HepG2 (cell line): Measurements from ENCODE around the gene ATP11A. TPM values are rescaled to one million over a fixed set of nuclear protein-coding genes. Genes with fewer than 3 reads are reported as not detected.

Experiments
- BCL3 ChIP-seq: sonication (generic); formaldehyde crosslinking; IDR thresholded peaks from 2 replicates; pipeline ENCODE4 v1.5.1; 2020; ENCODE audit warnings: mild to moderate bottlenecking, missing genetic modification reagents, moderate library complexity
- CREB1 ChIP-seq, 2 experiments: fragments of 450-650 bp in 1 of 2; IDR thresholded peaks; 2 replicates each; pipeline ENCODE4 v1.6.1; 2016 to 2017; ENCODE audit warnings: control low read depth in 1 of 2, mild to moderate bottlenecking in 1 of 2, missing compliant biosample characterization in 1 of 2, missing genetic modification characterization in 1 of 2
- FOXJ3 ChIP-seq: sonication (generic); formaldehyde crosslinking; IDR thresholded peaks from 2 replicates; pipeline ENCODE4 v1.4.0; 2020; ENCODE audit warnings: missing genetic modification reagents, mild to moderate bottlenecking, borderline replicate concordance
- GFI1 ChIP-seq: sonication (generic); formaldehyde crosslinking; IDR thresholded peaks from 2 replicates; pipeline ENCODE4 v1.5.0; 2020; ENCODE audit warnings: missing genetic modification reagents, mild to moderate bottlenecking, borderline replicate concordance
- HOXA7 ChIP-seq: sonication (generic); formaldehyde crosslinking; IDR thresholded peaks from 2 replicates; pipeline ENCODE4 v1.8.1; 2022; ENCODE audit warnings: mild to moderate bottlenecking, missing genetic modification reagents, moderate library complexity
- MEIS2 ChIP-seq: sonication (generic); formaldehyde crosslinking; IDR thresholded peaks from 2 replicates; pipeline ENCODE4 v1.9.0; 2021; ENCODE audit warnings: mild to moderate bottlenecking, missing genetic modification reagents
- MLLT10 ChIP-seq: sonication (generic); formaldehyde crosslinking; IDR thresholded peaks from 2 replicates; pipeline ENCODE4 v1.4.0; 2020; ENCODE audit warnings: missing genetic modification reagents
- PAF1 ChIP-seq: IDR thresholded peaks from 2 replicates; pipeline ENCODE4 v1.6.1; 2016; ENCODE audit warnings: missing genetic modification reagents, missing compliant biosample characterization
- PBX3 ChIP-seq: sonication (generic); formaldehyde crosslinking; IDR thresholded peaks from 2 replicates; pipeline ENCODE4 v1.8.1; 2023; ENCODE audit warnings: missing genetic modification reagents, inconsistent platforms, borderline replicate concordance
- SMAD3 ChIP-seq: sonication (generic); formaldehyde crosslinking; IDR thresholded peaks from 2 replicates; pipeline ENCODE4 v1.4.0; 2020; ENCODE audit warnings: missing genetic modification reagents
- TAF1 ChIP-seq: sonication (generic); formaldehyde crosslinking; IDR thresholded peaks from 2 replicates; pipeline ENCODE4 v1.4.0; 2020; ENCODE audit warnings: missing genetic modification reagents
- TBL1XR1 ChIP-seq: fragments of 150-350 bp; IDR thresholded peaks from 2 replicates; pipeline ENCODE4 v1.6.1; 2014; ENCODE audit warnings: borderline replicate concordance, low read length; ENCODE audit not compliant: partially characterized antibody
- TERF1 ChIP-seq: sonication (generic); formaldehyde crosslinking; IDR thresholded peaks from 2 replicates; pipeline ENCODE4 v1.8.0; 2022; ENCODE audit warnings: mild to moderate bottlenecking, missing genetic modification reagents, moderate library complexity
- ZBTB10 ChIP-seq: sonication (generic); formaldehyde crosslinking; IDR thresholded peaks from 2 replicates; pipeline ENCODE4 v1.4.0; 2020; ENCODE audit warnings: missing genetic modification reagents, borderline replicate concordance
- ZNF264 ChIP-seq: sonication (generic); formaldehyde crosslinking; IDR thresholded peaks from 2 replicates; pipeline ENCODE4 v1.4.0; 2020; ENCODE audit warnings: missing genetic modification reagents
- ZNF383 ChIP-seq: sonication (generic); formaldehyde crosslinking; IDR thresholded peaks from 2 replicates; pipeline ENCODE4 v1.4.0; 2020; ENCODE audit warnings: missing genetic modification reagents, mild to moderate bottlenecking, borderline replicate concordance
- ZNF598 ChIP-seq: sonication (generic); formaldehyde crosslinking; IDR thresholded peaks from 2 replicates; pipeline ENCODE4 v1.5.1; 2020; ENCODE audit warnings: mild to moderate bottlenecking, missing genetic modification reagents, borderline replicate concordance
- ZNF629 ChIP-seq: sonication (generic); formaldehyde crosslinking; conservative IDR thresholded peaks from 2 replicates; pipeline ENCODE4 v1.5.0; 2020; ENCODE audit warnings: missing genetic modification reagents
- ZNF691 ChIP-seq: sonication (generic); formaldehyde crosslinking; IDR thresholded peaks from 2 replicates; pipeline ENCODE4 v1.4.0; 2020; ENCODE audit warnings: missing genetic modification reagents, low read depth, mild to moderate bottlenecking, borderline replicate concordance
- ZSCAN5A ChIP-seq: sonication (generic); formaldehyde crosslinking; IDR thresholded peaks from 2 replicates; pipeline ENCODE4 v1.8.0; 2022; ENCODE audit warnings: mild to moderate bottlenecking, missing genetic modification reagents, borderline replicate concordance
- polyA plus RNA-seq, 8 experiments: library from polyadenylated mRNA; depleted of rRNA in 3 of 8; stranded (reverse) in 7 of 8; unstranded in 1 of 8; fragments of >200 nt; fragmentation: Illumina TruSeq in 4 of 8; extraction: Trizol in 4 of 8; gene quantifications; 2 replicates each; pipeline versions ENCODE4 v1.2.1 to v1.2.3, GENCODE V29; 2011 to 2016; ENCODE audit warnings: low read depth in 4 of 8, missing spikeins in 1 of 8, mixed read lengths in 1 of 8; ENCODE audit not compliant: insufficient read depth in 1 of 8
- total RNA-seq, 5 experiments: library from RNA; depleted of rRNA; stranded (reverse); fragments of >200 nt; fragmentation: Illumina TruSeq; extraction: Trizol; gene quantifications; 2 replicates each; pipeline ENCODE4 v1.2.3, GENCODE V29; 2016; ENCODE audit warnings: low read depth in 1 of 5

Gene ATP11A
- total and polyA plus RNA-seq, 2 of the 13 experiments (the other 11 are each of a cell fraction or from before 2014, with no cell fraction given), result 18.4 to 20.1 TPM

- TF ChIP-seq BCL3 (CRISPR knock-in tag), result peak; percentile 57; the same call in 1 of the 2 replicates
- no peak for TF ChIP-seq ZNF264 (CRISPR knock-in tag)
- TF ChIP-seq MEIS2 (CRISPR knock-in tag), result no peak
- no peak for TF ChIP-seq TERF1 (CRISPR knock-in tag)
- TF ChIP-seq ZNF629 (CRISPR knock-in tag), result no peak
- no peak for TF ChIP-seq ZNF598 (CRISPR knock-in tag)
- TF ChIP-seq PAF1 (CRISPR knock-in tag), result no peak
- TF ChIP-seq MLLT10, result no peak
- TF ChIP-seq TAF1 (CRISPR knock-in tag), result no peak
- no peak for TF ChIP-seq ZNF383 (CRISPR knock-in tag)
- peak; percentile 51; the same call in 1 of the 2 replicates for TF ChIP-seq CREB1 (IDR thresholded peaks at IDR 0.05)
- 0 out of 2 replicates have a peak, but pooled peaks have one; percentile 47 for TF ChIP-seq CREB1 (CRISPR knock-in tag; IDR thresholded peaks at IDR 0.05)
- TF ChIP-seq ZBTB10, result no peak
- TF ChIP-seq ZSCAN5A, result no peak
- peak; percentile 32; the same call in 1 of the 2 replicates for TF ChIP-seq ZNF691 (CRISPR knock-in tag)
- TF ChIP-seq SMAD3, result 0 out of 2 replicates have a peak, but pooled peaks have one; percentile 27
- TF ChIP-seq HOXA7, result no peak
- no peak for TF ChIP-seq GFI1 (CRISPR knock-in tag)
- no peak for TF ChIP-seq PBX3 (CRISPR knock-in tag)
- no peak for TF ChIP-seq TBL1XR1
- peak; percentile 54; the same call in 1 of the 2 replicates for TF ChIP-seq FOXJ3 (CRISPR knock-in tag)
Measured at GRCh38 chr13:112711528-112712265, 21.9 kb downstream of the ATP11A start (continued).
